Globus pallidus (tissue), 1 donor: Measurements from ENCODE around the gene SERINC5.

Experiments used
- DNase-seq: peaks from one replicate; pipeline ENCODE4 v3.0.0-alpha.2; 2015; ENCODE audit warnings: low spot score

The SERINC5 gene

GRCh38 chr5:80254767-80255430, 949 bp downstream of the SERINC5 start:
- peak; percentile 61 for DNase-seq

- no peak for DNase-seq
These were observed 4.2 kb downstream of the SERINC5 start for GRCh38 chr5:80251636-80252035.

DNA sequence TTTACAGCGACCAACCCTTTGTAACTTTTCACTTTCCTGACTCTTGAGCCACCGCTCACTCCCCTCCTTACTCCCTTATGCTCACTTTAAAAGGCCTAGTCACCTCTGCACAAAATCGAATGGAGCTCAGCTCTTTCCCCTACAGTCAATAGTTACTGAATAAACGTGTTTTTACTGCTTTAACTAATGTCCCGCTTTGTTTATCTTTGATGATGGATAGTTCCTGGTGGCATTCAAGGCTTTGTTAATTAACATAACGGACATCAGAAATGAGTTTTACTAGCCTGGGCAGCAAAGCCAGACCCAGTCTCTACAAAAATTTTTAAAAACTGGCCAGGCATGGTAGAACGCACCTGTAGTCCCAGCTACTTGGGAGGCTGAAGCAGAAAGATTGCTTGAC, 5.0 kb downstream of the SERINC5 start:
- no peak for DNase-seq

DNA sequence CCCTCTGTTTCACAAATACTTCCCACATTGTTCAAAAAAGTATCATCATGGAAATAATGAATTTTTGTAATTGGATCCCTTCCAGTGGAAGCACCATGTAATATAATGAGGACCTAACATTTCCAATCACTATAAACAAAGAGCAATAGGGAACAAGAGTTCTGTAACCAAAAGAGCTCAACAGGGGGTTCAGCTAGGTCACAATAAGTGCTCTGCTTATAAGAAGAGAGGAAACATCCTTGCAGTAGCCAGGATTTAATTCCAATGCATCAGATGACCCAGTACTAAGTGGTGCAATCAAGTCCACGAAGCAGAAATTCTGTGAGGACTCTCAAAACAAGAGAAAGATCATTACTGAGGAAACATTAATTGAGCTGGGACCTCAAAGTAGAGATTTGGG, 5.9 kb downstream of the SERINC5 start:
- DNase-seq = no peak

DNA sequence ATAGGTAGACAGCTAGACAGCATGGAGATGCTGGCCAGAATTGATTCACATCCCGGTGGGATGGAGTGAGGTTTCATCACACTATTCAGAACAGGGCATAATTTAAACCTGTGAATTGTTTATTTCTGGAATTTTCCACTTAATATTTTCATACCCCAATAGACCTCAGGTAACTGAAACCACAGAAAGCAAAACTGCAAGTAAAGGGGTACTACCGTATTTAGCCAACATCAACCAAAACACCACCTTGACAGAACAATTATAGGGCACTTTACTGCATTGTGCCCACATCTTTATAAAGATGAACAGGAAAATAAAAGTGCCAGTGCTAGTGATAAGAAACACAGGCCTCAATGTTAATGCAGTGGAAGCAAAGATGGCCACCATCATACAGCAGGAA, 7.5 kb downstream of the SERINC5 start:
- no peak for DNase-seq

DNA sequence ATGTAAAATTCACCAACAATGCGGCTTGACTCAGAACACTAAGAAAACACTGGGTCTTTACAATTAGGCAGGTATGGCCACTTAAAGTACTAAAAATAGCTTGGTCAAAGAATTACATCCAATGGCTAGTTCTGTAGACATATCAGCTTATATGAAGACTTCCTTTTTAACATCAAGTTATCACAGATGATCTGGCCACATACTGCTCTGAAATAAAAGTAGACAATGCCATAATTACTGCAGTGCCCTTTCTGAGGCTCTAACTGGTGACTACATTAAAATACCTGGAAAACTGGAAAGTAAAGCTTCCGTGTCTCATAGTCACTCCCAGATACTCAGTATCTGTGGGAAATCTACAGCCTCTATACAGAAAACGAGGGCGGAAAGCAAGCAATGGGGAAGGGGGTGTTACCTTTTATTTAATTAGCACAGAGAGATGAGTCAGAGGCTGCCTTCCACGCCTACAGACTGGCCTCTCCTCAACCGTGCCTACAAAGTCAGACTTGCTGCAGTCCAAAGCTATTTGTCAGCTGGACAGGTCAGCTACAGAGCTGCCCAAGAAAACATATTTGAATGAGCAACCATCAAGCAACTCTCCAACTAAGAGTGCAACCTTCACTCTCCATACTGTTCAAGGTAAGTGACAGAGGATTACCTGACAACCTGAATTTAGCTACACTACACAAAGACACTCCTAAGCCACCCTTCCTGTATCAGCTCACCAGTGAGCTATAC, 8.7 kb downstream of the SERINC5 start:
- no peak for DNase-seq

- DNase-seq = no peak
These were observed 9.7 kb downstream of the SERINC5 start for GRCh38 chr5:80246001-80246758.

GRCh38 chr5:80243567-80243966, 12.3 kb downstream of the SERINC5 start:
- no peak for DNase-seq

GRCh38 chr5:80242849-80243248, 13.0 kb downstream of the SERINC5 start:
- DNase-seq = no peak

- no peak for DNase-seq
These were observed 15.4 kb downstream of the SERINC5 start for GRCh38 chr5:80240368-80240986.

DNA sequence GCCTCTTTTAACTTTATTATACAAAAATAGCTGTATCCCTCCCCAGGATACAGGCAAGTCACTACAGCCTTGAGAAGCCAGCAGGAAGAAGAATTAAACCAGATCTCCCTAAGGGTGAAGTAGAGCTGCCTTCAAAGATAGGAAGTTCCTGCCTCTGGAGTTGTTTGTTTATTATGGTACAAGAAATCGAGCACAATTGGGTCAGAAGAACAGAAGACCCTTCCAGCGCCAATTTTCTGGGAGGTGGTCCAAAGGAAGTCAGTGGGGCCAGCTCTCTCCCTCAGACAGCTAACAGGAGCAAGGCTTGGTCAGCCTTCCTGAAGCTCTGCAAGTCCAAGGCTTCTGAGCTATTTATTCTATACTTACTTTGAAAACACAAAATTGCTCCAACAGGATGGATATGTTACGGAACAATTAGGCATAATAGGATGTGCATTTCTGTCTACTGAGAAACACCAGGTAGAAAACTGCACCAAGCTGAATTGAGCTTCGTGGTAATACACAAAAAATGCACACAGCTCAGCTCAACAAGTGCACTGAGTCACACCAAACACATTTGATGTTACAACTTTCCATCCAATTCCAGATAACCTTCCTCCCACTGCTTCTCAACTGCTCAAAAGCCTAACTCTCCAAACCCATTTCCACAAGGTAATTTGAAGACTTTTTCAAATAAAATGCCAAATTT, 16.0 kb downstream of the SERINC5 start:
- peak; percentile 59 for DNase-seq

- peak; percentile 92 for DNase-seq
These were observed 16.8 kb downstream of the SERINC5 start for GRCh38 chr5:80238778-80239679.

DNA sequence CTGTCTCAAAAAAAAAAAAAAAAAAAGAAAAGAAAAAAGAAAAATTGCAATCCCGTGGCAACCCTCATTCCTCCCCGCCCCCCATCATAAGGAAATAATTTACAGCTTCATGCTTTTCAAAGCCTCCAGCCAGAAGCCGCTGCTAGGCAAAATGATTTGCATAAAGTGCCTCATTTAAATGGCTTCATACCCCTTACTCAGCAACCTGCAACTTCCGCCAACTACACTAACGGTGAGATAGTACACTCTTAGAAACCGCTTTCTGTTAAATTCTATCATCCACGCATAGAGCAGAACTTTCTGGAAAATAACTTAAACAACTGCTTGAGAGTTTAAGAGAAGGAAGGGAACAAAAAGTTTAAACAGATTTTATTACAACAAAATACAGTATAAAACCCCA, 17.8 kb downstream of the SERINC5 start:
- DNase-seq = no peak

- no peak for DNase-seq
These were observed 18.6 kb downstream of the SERINC5 start for GRCh38 chr5:80237243-80237642.

DNA sequence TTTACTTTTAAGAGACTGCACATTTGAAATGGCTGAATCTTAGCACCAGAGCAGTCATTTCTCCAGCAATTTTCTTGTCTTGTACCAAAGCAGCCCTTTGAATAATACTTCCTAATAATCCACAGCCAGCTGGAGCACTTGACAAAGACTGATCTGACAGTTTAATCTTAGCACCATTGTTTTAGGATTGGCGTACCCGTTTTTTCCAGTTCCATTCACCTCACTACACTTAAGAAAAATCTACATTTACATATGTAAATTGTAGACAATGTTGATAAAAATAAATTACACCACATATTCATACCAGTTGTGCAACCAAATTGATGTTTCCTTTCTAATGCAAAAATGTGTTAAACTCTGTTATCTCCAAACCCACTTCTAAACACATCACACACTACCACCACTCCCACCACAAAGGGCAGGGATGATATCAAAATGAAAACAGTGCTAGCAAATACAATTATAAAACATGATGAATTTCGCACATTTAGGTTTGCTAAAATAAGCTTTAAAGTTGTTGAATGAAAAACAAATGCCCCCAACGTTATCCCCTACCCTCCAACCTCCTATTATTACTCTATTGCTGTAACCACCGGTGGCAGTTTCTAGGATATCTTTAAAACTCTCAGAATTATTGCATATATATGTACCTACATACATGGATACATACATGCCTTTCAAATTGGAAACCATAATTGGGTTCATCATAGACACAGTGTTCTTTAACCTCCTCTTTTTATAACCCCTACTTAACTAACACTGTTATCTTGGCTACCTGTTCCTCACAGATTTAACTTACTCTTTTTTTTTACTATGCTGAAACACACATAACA, 21.5 kb downstream of the SERINC5 start:
- no peak for DNase-seq

DNA sequence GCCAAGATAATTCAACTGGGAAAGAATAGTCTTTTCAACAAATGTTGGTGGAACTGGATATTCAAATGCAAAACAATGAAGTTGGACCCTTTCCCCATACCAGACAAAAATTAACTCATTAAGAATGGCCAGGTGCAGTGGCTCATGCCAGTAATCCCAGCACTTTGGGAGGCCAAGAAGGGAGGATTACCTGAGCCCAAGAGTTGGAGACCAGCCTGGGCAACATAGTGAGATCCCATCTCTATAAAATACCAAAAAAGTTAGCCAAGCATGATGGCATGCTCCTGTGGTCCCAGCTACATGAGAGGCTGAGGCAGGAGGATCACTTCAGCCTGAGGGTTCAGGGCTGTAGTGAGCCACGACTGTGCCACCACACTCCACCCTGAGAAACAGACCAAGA, 24.2 kb downstream of the SERINC5 start:
- no peak for DNase-seq

GRCh38 chr5:80231243-80231642, 24.6 kb downstream of the SERINC5 start:
- no peak for DNase-seq

DNA sequence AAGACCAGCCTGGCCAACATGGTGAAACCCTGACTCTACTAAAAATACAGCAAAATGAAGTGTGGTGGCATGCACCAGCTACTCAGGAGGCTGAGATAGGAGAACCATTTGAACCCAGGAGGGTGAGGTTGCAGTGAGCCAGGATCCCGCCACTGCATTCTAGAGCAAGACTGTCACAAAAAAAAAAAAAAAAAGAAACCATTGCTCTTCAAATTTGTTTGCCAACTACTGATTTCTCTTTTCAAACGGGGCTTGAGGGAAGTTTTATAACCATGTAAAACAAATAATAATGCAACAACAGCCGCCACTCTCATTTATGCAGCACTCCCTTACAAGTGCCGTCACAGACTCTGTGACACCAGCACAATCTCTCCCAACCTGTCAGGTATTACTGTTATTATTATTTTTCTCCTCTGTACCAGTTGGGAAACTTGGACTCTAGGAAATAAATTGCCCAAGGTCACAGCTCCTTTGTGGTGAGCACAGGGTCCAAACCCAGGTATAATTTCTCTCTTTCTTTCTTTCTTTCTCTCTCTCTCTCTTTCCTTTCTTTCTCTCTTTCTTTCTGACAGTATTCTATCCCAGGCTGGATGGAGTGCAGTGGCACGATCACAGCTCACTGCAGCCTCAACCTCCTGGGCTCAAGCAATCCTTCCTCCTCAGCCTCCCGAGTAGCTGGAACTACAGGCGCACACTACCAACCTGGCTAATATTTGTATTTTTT, 25.4 kb downstream of the SERINC5 start:
- DNase-seq = no peak

DNA sequence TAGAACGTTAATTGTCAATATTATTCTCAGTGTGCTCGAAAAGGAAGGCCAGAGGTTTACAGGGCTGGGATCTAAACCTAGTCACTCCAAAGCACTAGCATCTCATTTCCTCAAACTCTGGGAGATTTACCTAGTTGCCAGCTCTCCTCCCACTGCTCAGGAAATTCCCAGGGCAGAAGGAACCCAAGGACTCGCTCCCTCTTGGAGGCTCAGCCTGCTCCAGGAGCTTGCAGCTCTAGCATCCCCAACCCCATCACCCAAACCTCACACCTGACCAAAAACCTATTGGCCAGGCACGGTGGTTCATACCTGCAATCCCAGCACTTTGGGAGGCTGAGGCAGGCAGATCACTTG, 26.0 kb downstream of the SERINC5 start:
- no peak for DNase-seq
